Smooth muscle cell (in vitro differentiated cells): ENCODE measurements around the gene ZNF879. TPM values are rescaled to one million over a fixed set of nuclear protein-coding genes. Genes with fewer than 3 reads are reported as not detected.

Experiments used
- DNase-seq: peaks from one replicate; lab custom pipeline; 2025; ENCODE audit not compliant: unreplicated experiment; lab: John Stamatoyannopoulos, UW
- H2AFZ ChIP-seq: fragments of 200-600 bp; sonication (generic); 2 replicates; pipeline ENCODE4 v1.6.0; 2016; ENCODE audit warnings: antibody characterized with exemption, low read depth, mild to moderate bottlenecking
- H3F3A ChIP-seq: fragments of 200-600 bp; sonication (generic); 2 replicates; pipeline ENCODE4 v1.6.0; 2017; ENCODE audit warnings: antibody characterized with exemption, low read depth
- H3K27ac ChIP-seq: fragments of 200-600 bp; sonication (generic); 2 replicates; pipeline ENCODE4 v1.5.1; 2016; ENCODE audit warnings: low read depth, mild to moderate bottlenecking
- H3K27me3 ChIP-seq: fragments of 200-600 bp; sonication (generic); 2 replicates; pipeline ENCODE4 v1.6.1; 2016; ENCODE audit warnings: low read depth, mild to moderate bottlenecking
- H3K36me3 ChIP-seq: fragments of 200-600 bp; sonication (generic); 2 replicates; pipeline ENCODE4 v1.5.1; 2016; ENCODE audit warnings: low read depth
- H3K4me1 ChIP-seq: fragments of 200-600 bp; sonication (generic); 2 replicates; pipeline ENCODE4 v1.5.1; 2016; ENCODE audit warnings: low read depth
- H3K4me2 ChIP-seq: fragments of 200-600 bp; sonication (generic); 2 replicates; pipeline ENCODE4 v1.6.0; 2016; ENCODE audit warnings: mild to moderate bottlenecking
- H3K4me3 ChIP-seq: fragments of 200-600 bp; sonication (generic); 2 replicates; pipeline ENCODE4 v1.5.1; 2016; ENCODE audit warnings: mild to moderate bottlenecking
- H3K79me2 ChIP-seq: fragments of 200-600 bp; sonication (generic); 2 replicates; pipeline ENCODE4 v1.6.0; 2016; ENCODE audit warnings: low read depth, mild to moderate bottlenecking
- H3K9ac ChIP-seq: fragments of 200-600 bp; sonication (generic); 2 replicates; pipeline ENCODE4 v1.6.0; 2016; ENCODE audit warnings: low read depth
- H3K9me3 ChIP-seq: fragments of 200-600 bp; sonication (generic); replicated peaks from 2 replicates; pipeline ENCODE4 v1.5.1; 2016; ENCODE audit warnings: low read depth
- H4K20me1 ChIP-seq: fragments of 200-600 bp; sonication (generic); 2 replicates; pipeline ENCODE4 v1.6.0; 2016; ENCODE audit warnings: low read depth
- WGBS: methylation state at CpG from one replicate; pipeline ENCODE4 v1.1.7; 2016; ENCODE audit warnings: low lambda C conversion rate; 5-methylcytosine and 5-hydroxymethylcytosine counted together
- polyA plus RNA-seq: library from polyadenylated mRNA; unstranded; fragments of >200 nt; fragmentation: Nextera tagmentation; extraction: Ambion mirVana; gene quantifications from 2 replicates; pipeline ENCODE4 v1.2.1, GENCODE V29; 2016
- total RNA-seq: library from RNA; depleted of rRNA; stranded (reverse); fragments of >200 nt; gene quantifications from 2 replicates; pipeline ENCODE4 v1.2.3, GENCODE V29; 2014
- TF ChIP-seq, protein P1 (sequence below): fragments of 200-600 bp; sonication (generic); IDR thresholded peaks from 2 replicates; pipeline ENCODE4 v1.5.1; 2017; ENCODE audit warnings: borderline replicate concordance, mild to moderate bottlenecking, antibody characterized with exemption; ENCODE audit not compliant: insufficient read depth, poor library complexity, severe bottlenecking

The ZNF879 gene
- total and polyA plus RNA-seq, 2 experiments from 2014 or later = 0.58 to 1.1 TPM

DNA sequence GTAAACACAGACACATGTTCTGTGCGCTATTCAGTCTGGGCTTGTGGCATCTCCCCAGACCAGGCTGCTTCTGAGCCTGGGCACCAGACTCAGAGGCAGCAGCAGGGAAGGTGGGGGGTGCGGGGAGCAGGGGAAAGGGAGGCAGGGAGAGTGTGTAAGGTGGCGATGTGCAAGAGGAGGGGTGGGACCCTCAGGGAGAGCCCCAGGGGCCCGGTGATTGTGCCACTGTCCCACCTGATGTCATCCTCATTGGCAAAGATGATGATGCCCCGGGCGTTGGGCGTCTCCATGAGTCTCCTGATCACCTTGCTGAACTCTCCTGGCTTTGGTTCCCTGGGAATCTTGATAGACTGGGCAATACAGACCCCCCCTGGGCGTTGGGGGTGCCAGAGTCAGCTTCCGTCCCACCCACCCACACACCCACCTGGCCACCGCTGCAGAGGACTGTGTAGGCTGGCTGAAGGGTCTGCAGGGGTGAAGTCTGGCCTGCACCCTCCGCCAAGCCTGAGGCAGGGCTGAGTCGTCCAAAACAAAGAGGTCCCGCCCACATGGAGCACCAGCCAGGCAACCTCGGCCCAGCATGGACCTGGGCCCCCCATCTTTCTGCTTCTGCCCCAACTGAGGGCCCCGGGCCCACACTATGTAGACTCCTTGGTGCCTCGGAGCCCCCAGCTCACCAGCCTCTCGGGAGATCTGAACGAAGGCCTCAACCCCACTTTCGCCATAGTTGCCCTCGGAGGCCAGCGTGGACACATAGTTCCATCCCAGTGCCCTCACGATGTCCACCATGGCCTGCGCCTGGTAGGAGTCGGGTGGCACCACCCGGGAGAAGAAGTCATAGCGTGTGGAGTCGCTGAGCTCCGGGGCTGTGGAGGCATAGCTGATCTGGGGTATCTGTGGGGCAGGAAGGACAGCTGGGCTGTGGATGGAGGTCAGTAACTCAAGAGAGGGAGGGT lies 32.1 kb upstream of the ZNF879 start:
- Histone ChIP-seq H3K9ac (no peak overlapping the region), H3K27ac (no peak overlapping the region), H3K9me3 (no peaks in the 10 kb centered on the region), H3F3A (no peaks in the 10 kb centered on the region), H3K27me3 (peaks cover 15% of the 10 kb centered on the region), H3K4me2 (no peak overlapping the region), H3K4me3 (no peak overlapping the region), H3K36me3 (no peaks in the 10 kb centered on the region), H4K20me1 (no peaks in the 10 kb centered on the region), H3K79me2 (no peaks in the 10 kb centered on the region), H2AFZ (no peak overlapping the region), H3K4me1 (no peaks in the 10 kb centered on the region)
- DNase-seq = no peak
- WGBS = 96% methylated on average over 22 of the region's 28 CpGs
- TF ChIP-seq, protein P1, sequence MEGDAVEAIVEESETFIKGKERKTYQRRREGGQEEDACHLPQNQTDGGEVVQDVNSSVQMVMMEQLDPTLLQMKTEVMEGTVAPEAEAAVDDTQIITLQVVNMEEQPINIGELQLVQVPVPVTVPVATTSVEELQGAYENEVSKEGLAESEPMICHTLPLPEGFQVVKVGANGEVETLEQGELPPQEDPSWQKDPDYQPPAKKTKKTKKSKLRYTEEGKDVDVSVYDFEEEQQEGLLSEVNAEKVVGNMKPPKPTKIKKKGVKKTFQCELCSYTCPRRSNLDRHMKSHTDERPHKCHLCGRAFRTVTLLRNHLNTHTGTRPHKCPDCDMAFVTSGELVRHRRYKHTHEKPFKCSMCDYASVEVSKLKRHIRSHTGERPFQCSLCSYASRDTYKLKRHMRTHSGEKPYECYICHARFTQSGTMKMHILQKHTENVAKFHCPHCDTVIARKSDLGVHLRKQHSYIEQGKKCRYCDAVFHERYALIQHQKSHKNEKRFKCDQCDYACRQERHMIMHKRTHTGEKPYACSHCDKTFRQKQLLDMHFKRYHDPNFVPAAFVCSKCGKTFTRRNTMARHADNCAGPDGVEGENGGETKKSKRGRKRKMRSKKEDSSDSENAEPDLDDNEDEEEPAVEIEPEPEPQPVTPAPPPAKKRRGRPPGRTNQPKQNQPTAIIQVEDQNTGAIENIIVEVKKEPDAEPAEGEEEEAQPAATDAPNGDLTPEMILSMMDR = no peak

DNA sequence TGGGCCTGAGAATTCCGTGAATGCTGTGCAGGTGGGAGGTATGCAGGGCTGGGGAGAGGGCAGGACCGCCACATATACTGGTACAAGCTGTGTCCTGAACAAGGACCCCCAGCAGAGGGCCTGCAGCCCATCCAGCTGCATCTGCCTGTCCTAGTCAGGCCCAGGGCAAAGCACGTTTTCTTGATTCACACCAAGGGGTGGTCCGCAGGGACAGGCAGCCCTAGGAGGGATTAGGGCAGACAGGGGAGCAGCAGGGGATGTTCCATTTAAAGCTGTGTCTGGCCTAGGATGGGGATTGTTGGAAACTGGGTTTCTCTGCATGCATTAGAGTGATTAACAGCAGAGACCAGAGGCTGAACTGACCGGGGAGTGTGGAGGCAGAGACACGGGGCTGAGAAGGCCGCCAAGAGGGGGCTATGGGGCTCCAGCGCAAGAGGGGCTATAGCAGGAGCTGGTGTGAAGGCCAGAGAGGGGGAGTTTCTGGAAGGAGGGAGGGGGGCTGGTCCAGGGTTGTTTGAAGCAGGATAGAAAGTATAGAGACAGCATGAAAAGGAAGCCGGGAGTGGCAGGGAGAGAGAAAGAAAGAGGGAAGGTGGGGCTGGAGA lies 31.2 kb upstream of the ZNF879 start:
- TF ChIP-seq, protein P1 = no peak
- no peak overlapping the region for H3K9ac ChIP-seq
- H3K9me3 ChIP-seq = no peaks in the 10 kb centered on the region
- H4K20me1 ChIP-seq = no peaks in the 10 kb centered on the region
- H3F3A ChIP-seq = no peaks in the 10 kb centered on the region
- H3K4me2 ChIP-seq = no peak overlapping the region
- H3K4me3 ChIP-seq = no peak overlapping the region
- H2AFZ ChIP-seq = no peak overlapping the region
- no peaks in the 10 kb centered on the region for H3K36me3 ChIP-seq
- no peaks in the 10 kb centered on the region for H3K4me1 ChIP-seq
- peaks cover 15% of the 10 kb centered on the region for H3K27me3 ChIP-seq
- WGBS = 82% methylated on average over 9 of the region's 9 CpGs
- no peak overlapping the region for H3K27ac ChIP-seq
- H3K79me2 ChIP-seq = no peaks in the 10 kb centered on the region
- no peak for DNase-seq

DNA sequence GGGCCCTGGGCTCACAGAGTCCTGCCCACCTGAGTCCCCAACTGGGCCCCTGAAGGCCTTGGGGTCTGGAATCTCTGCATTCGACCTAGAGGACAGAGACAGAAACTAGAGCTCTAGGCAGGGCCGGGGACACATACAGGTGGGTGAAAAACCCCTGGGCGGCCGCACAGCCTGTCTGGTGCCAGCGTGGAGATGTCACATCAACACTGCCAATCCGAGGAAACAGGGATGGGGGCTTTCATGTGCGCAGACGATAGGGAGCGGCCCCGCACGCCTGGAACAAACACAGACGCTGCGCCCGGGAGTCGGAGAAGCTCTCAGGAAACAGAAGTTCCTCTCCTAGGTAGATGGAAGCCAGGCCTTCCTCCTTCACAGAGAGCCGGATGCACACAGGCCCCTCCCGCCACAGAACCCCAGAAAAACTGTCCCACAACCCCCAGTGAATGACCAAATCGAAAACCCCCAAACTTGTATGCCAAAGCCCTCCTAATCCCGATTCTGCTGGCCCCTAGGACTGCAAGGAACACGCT lies 30.3 kb upstream of the ZNF879 start:
- no peaks in the 10 kb centered on the region for H4K20me1 ChIP-seq
- no peaks in the 10 kb centered on the region for H3K4me1 ChIP-seq
- DNase-seq = no peak
- no peak overlapping the region for H3K27ac ChIP-seq
- no peaks in the 10 kb centered on the region for H3K79me2 ChIP-seq
- no peak overlapping the region for H3K9ac ChIP-seq
- peaks cover 15% of the 10 kb centered on the region for H3K27me3 ChIP-seq
- WGBS = 90% methylated on average over 20 of the region's 20 CpGs
- no peaks in the 10 kb centered on the region for H3F3A ChIP-seq
- no peaks in the 10 kb centered on the region for H3K36me3 ChIP-seq
- no peak overlapping the region for H3K4me2 ChIP-seq
- no peak overlapping the region for H3K4me3 ChIP-seq
- TF ChIP-seq, protein P1 = no peak
- no peak overlapping the region for H2AFZ ChIP-seq
- no peaks in the 10 kb centered on the region for H3K9me3 ChIP-seq
